ENCODE measurements around the gene ARMC9. TPM values are rescaled to one million over a fixed set of nuclear protein-coding genes. Genes with fewer than 3 reads are reported as not detected.

The ARMC9 gene
- total RNA-seq, 1 experiment from 2014 or later = 42.7 TPM

GRCh38 chr2:231355508-231356465, 157.4 kb downstream of the ARMC9 start:
- Histone ChIP-seq H3K36me3 (ENCODE audit: control insufficient read depth, insufficient read depth, low read length) (no peaks in the 10 kb centered on the region), H3K9me3 (ENCODE audit: control insufficient read depth, insufficient read depth, low read depth, low read length) (no peaks in the 10 kb centered on the region), H3K27ac (ENCODE audit: low read length) (peak overlapping the region; percentile 63), H3K4me1 (ENCODE audit: control insufficient read depth, insufficient read depth, low read length) (peaks cover 22% of the 10 kb centered on the region), H3K27me3 (ENCODE audit: control insufficient read depth, insufficient read depth, low read length) (no peaks in the 10 kb centered on the region), H3K4me3 (ENCODE audit: low read depth in 2 of 2, low read length in 2 of 2) (no peak overlapping the region)
- no peak for DNase-seq (ENCODE audit: low read depth, low spot score)
- TF ChIP-seq CTCF (IDR thresholded peaks at IDR 0.05) = no peak
- no peak for TF ChIP-seq SIN3A (IDR thresholded peaks at IDR 0.05; ENCODE audit: borderline replicate concordance, insufficient read depth, low read depth, low read length)
- TF ChIP-seq TCF7L2 (IDR thresholded peaks at IDR 0.05; ENCODE audit: low read depth, low read length) = no peak
- TF ChIP-seq REST (IDR thresholded peaks at IDR 0.05; ENCODE audit: insufficient read depth in 1 of 2, low read depth in 2 of 2, low read length in 1 of 2) = no peak
- TF ChIP-seq POLR2AphosphoS5 (IDR thresholded peaks at IDR 0.05; ENCODE audit: low read depth, low read length) = no peak
- BruUV-seq (replicated peaks) = no TSS peak
- intact Hi-C loops (cut with micrococcal nuclease; ENCODE audit: unreplicated experiment) (no loop called here), in situ Hi-C loops (cut with HindIII; ENCODE audit: low pct_unique_long_range_greater_than_20kb, low sequenced_read_pairs) (no loop called here)
- no peak for ATAC-seq
- ChIA-PET CTCF (no interaction called here), POLR2A (interaction anchor here (0.6 kb wide), 1 partner anchor 108 kb away, joined by 5 read pairs; the partner anchor contains the start of gene NCL)

GRCh38 chr2:231356466-231356844, 158.0 kb downstream of the ARMC9 start:
- H3K9me3 ChIP-seq (ENCODE audit: control insufficient read depth, insufficient read depth, low read depth, low read length) = no peaks in the 10 kb centered on the region
- in situ Hi-C loops (cut with HindIII; ENCODE audit: low pct_unique_long_range_greater_than_20kb, low sequenced_read_pairs) (no loop called here), intact Hi-C loops (cut with micrococcal nuclease; ENCODE audit: unreplicated experiment) (no loop called here)
- H3K36me3 ChIP-seq (ENCODE audit: control insufficient read depth, insufficient read depth, low read length) = no peaks in the 10 kb centered on the region
- H3K27me3 ChIP-seq (ENCODE audit: control insufficient read depth, insufficient read depth, low read length) = no peaks in the 10 kb centered on the region
- DNase-seq (ENCODE audit: low read depth, low spot score) = no peak
- BruUV-seq (replicated peaks) = no TSS peak
- CTCF ChIA-PET = no interaction called here
- no peak for ATAC-seq
- peaks cover 25% of the 10 kb centered on the region for H3K4me1 ChIP-seq (ENCODE audit: control insufficient read depth, insufficient read depth, low read length)
- TF ChIP-seq TCF7L2 (IDR thresholded peaks at IDR 0.05; ENCODE audit: low read depth, low read length) (no peak), SIN3A (IDR thresholded peaks at IDR 0.05; ENCODE audit: borderline replicate concordance, insufficient read depth, low read depth, low read length) (no peak)
- POLR2A ChIA-PET = interaction anchor here (0.6 kb wide), 1 partner anchor 108 kb away, joined by 5 read pairs; the partner anchor contains the start of gene NCL
- H3K4me3 ChIP-seq (ENCODE audit: low read depth in 2 of 2, low read length in 2 of 2) = no peak overlapping the region
- H3K27ac ChIP-seq (ENCODE audit: low read length) = peak overlapping the region; percentile 63; the same call in 1 of the 2 replicates

- no TSS peak for BruUV-seq (replicated peaks)
- Histone ChIP-seq H3K4me3 (ENCODE audit: low read depth in 2 of 2, low read length in 2 of 2) (no peak overlapping the region), H3K27me3 (ENCODE audit: control insufficient read depth, insufficient read depth, low read length) (no peaks in the 10 kb centered on the region), H3K36me3 (ENCODE audit: control insufficient read depth, insufficient read depth, low read length) (no peaks in the 10 kb centered on the region), H3K27ac (ENCODE audit: low read length) (peak overlapping the region; percentile 63; the same call in 1 of the 2 replicates), H3K4me1 (ENCODE audit: control insufficient read depth, insufficient read depth, low read length) (peaks cover 30% of the 10 kb centered on the region), H3K9me3 (ENCODE audit: control insufficient read depth, insufficient read depth, low read depth, low read length) (no peaks in the 10 kb centered on the region)
- DNase-seq (ENCODE audit: low read depth, low spot score) (no peak), ATAC-seq (no peak)
- ChIA-PET POLR2A (no interaction called here), CTCF (no interaction called here)
- TF ChIP-seq SIN3A (IDR thresholded peaks at IDR 0.05; ENCODE audit: borderline replicate concordance, insufficient read depth, low read depth, low read length) (no peak), TCF7L2 (IDR thresholded peaks at IDR 0.05; ENCODE audit: low read depth, low read length) (no peak), POLR2AphosphoS5 (IDR thresholded peaks at IDR 0.05; ENCODE audit: low read depth, low read length) (no peak), CTCF (IDR thresholded peaks at IDR 0.05) (no peak), REST (IDR thresholded peaks at IDR 0.05; ENCODE audit: insufficient read depth in 1 of 2, low read depth in 2 of 2, low read length in 1 of 2) (no peak)
- intact Hi-C loops (cut with micrococcal nuclease; ENCODE audit: unreplicated experiment) = no loop called here
- in situ Hi-C loops (cut with HindIII; ENCODE audit: low pct_unique_long_range_greater_than_20kb, low sequenced_read_pairs) = no loop called here
Observed at GRCh38 chr2:231357048-231357447, 158.6 kb downstream of the ARMC9 start.
